Testis (tissue), 2 donors: ENCODE results near the gene ZNF827.

ENCODE experiments used
- POLR2A ChIP-seq: fragments of 450-650 bp; IDR thresholded peaks from one replicate; pipeline ENCODE4 v1.6.1; 2017; ENCODE audit warnings: antibody characterized with exemption, mild to moderate bottlenecking, moderate library complexity
- TF ChIP-seq, protein P1 (sequence below), 3 experiments: fragments of 450-650 bp in 2 of 3; fragments of 200-600 bp in 1 of 3; sonication (generic) in 1 of 3; IDR thresholded peaks; one replicate each; pipeline ENCODE4 v1.5.1; 2016 to 2019; ENCODE audit warnings: antibody characterized with exemption in 3 of 3, mild to moderate bottlenecking in 2 of 3, moderate library complexity in 1 of 3

DNA sequence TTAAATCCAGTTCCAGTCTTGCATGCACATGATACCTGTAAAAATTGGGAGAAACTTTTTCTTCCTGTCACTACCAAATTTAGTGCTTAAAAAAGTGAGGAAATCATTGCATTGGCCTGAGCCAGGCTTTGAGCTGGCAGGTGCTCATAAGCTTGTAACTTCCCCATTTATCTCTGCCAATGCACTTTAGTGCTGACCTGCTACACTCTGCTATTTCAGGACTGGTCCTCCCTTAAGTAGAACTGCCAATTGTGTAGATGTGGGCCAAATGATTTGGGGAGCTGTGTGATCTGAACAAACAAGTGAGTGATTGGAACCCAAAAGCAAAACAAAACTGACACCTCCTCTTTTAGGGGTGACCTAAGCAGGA lies 51.8 kb downstream of the ZNF827 start:
- TF ChIP-seq, protein P1, sequence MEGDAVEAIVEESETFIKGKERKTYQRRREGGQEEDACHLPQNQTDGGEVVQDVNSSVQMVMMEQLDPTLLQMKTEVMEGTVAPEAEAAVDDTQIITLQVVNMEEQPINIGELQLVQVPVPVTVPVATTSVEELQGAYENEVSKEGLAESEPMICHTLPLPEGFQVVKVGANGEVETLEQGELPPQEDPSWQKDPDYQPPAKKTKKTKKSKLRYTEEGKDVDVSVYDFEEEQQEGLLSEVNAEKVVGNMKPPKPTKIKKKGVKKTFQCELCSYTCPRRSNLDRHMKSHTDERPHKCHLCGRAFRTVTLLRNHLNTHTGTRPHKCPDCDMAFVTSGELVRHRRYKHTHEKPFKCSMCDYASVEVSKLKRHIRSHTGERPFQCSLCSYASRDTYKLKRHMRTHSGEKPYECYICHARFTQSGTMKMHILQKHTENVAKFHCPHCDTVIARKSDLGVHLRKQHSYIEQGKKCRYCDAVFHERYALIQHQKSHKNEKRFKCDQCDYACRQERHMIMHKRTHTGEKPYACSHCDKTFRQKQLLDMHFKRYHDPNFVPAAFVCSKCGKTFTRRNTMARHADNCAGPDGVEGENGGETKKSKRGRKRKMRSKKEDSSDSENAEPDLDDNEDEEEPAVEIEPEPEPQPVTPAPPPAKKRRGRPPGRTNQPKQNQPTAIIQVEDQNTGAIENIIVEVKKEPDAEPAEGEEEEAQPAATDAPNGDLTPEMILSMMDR (IDR thresholded peaks at IDR 0.05): no peak
- TF ChIP-seq POLR2A: no peak
